Stimulated activated CD4-positive, alpha-beta T cell treated with anti-CD3 and anti-CD28 coated beads, TNF-alpha, amount 100 ng/mL, for 48 hours (primary cell): ENCODE results near the gene TRAPPC6A.

ENCODE experiments used
- DNase-seq, 3 donors: peaks; one replicate each; pipeline ENCODE4 v3.0.0-alpha.2; 2020; ENCODE audit warnings: low read depth in 3 of 3

Gene TRAPPC6A

DNA sequence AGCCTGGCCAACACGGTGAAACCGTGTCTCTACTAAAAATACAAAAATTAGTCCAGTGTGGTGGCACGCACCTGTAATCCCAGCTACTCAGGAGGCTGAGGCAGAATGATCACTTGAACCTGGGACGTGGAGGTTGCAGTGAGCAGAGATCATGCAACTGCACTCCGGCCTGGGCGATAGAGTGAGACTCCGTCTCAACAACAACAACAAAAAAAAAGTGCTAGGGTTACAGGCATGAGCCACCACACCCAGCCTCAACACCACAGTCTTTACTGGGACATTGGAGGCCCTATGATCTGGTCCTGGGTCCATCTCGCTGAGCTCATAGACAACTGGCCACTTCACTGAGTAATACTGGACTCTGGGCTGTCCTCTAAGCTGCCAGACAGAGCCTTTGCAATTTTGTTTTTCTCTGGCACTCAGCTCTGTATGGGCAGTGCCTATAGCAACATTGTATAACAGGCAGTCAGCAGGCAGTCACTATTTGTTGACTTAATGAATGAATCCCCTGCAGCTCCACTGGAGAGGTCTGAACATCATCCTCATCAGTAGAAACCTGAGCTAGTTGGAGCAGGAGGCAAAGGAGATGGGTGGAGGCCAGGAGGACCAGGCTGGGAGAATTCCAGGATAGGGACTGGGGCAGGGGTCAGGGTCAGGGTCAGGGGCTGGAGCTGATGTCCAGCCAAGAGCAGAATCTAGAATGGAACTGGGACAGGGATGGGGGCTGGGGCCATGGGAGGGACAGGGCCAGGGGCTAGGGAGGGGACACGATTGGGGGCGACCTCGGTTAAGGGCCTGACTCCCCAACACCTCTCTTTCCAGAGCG is 8.7 kb upstream of the TRAPPC6A start:
- DNase-seq = no peak

DNA sequence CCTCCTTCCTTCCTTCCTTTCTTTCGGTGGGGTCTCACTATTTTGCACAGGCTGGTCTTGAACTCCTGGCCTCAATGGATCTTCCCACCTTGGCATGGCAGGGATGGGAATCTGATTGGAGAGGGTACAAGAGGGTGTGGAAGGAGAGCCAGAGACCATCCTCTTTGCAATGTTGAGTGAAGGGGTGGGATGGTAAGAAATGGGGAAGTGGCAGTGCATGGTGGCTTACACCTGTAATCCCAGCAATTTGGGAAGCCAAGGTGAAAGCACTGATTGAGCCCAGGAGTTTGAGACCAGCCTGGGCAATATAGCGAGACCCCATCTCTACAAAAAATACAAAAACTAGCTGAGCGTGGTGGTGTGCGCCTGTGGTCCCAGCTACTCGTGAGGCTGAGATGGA is 6.1 kb upstream of the TRAPPC6A start:
- DNase-seq = no peak

DNA sequence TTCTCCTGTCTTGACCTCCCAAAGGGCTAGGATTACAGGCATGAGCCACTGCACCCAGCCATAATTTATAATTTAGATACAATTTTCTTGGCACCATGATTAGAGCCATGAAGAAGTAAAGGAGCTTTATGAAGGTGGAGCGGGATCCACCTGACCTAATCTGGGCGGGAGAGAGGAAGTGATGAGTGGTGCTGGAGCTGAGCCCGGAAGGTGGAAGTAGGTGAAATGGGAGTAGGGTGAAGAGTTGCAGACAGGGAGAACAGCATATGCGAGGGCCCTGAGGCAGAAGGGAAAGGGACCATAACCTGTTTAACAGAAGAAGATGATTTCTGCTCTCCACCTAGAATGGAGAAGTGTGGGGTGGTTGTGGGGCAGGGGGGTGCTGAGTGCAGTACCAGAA is 4.7 kb upstream of the TRAPPC6A start:
- no peak for DNase-seq

DNA sequence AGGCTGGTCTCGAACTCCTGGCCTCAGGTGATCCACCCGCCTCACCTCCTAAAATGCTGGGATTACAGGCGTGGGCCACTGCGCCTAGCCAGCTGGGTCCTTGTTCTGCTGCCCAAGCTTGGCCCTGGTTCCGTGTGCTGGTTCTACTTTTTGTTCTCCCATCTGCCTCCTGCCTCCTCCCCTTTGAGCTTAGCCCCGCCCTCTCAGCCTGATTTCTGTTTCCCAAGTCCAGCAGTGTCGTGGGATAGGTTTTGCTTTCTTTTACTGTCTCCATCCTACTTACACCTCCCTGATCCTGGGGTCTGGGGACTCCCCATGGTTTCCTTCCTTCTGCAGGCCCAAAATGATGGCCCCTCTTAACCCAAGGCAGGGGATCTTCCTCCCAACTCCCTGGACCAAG is 2.9 kb upstream of the TRAPPC6A start:
- no peak for DNase-seq

DNA sequence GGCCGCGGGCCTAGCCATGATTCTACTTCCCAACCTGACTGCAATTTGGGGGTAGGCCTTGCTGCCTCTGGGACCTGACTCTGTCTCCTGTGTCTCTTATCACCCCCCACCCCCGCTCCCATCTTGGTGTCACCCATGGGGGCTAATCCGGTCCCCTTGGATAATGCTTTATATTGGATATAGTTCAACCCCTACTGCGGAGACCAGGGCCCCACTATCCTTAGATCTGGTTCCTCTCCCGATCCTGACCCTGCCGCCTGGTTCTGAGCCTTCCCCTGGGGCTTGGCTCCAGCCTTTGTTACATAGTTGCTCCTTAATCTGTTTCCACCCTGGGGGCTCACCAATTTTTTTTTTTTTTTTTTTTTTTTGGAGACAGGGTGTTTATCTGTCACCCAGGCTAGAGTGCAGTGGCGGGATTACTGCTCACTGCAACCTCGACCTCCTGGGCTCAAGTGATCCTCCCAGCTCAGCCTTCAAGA is 1.9 kb upstream of the TRAPPC6A start:
- no peak for DNase-seq

DNA sequence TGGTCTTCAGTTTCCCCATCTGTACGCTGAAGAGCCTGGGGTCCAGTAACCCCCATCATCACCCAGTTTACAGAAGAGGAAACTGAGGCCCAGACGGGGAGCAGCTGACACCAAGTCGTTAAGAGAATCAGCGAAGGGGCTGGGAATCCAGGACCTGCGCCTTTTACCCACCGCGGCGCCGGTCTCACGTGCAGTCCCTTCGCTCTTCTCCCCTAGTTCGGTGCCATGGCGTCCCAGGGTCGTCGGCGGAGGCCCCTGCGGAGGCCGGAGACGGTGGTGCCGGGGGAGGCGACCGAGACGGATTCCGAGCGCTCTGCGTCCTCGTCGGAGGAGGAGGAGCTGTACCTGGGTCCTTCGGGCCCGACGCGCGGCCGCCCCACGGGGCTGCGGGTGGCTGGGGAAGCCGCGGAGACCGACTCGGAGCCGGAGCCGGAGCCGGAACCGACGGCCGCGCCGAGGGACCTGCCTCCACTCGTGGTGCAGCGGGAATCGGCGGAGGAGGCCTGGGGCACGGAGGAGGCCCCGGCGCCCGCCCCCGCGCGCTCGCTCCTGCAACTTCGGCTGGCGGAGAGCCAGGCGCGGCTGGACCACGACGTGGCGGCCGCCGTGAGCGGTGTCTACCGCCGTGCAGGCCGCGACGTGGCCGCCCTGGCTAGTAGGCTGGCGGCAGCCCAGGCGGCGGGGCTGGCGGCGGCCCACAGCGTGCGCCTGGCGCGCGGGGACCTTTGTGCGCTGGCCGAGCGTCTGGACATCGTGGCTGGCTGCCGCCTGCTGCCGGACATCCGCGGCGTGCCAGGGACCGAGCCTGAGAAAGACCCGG is 1.2 kb upstream of the TRAPPC6A start:
- no peak for DNase-seq

DNA sequence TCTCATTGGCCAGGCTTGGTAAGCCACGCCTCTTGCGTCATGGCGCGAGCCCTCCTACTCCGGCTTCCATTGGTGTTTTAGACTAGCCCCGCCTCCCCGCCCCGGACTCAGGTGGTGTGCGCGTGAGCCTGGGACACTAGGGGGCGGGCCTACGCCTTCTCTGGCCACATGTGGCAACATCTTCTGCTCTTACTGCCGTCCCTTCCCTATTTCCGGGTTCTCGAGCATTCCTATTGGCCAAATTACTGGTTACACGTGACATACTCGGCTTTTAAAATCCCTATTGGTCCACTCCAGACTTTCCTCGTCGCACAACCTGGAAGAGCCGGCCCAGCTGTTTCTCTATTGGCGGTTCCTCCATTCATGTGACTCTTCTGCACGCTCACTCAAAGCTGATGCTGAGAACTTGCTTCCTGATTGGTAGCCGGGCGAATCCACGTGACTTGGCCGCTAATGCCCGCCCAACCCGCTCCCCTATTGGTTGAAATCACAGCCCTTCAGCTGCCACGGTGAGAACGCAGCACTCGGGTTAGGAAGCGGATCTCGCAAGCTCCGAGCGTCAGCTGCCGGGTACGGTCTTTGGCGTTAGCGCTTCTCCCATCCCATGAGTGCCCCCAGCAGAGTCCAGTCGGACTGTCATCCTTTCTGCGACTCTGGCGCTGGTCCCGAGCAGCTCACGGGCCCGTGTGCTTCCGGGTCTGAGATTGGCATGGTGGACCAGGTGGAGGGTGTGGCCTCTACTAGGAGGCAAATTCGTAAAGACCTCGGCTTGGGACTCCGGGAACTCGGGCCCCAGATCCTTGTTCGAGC is 430 bp upstream of the TRAPPC6A start, which contains the start of gene BLOC1S3:
TSS of gene BLOC1S3 (plus strand) at position 523 of the 810 bp plus-strand sequence. CDS start 513 bp downstream, outside the sequence.
- peak; percentile 99 to 100 (median 99) for DNase-seq

DNA sequence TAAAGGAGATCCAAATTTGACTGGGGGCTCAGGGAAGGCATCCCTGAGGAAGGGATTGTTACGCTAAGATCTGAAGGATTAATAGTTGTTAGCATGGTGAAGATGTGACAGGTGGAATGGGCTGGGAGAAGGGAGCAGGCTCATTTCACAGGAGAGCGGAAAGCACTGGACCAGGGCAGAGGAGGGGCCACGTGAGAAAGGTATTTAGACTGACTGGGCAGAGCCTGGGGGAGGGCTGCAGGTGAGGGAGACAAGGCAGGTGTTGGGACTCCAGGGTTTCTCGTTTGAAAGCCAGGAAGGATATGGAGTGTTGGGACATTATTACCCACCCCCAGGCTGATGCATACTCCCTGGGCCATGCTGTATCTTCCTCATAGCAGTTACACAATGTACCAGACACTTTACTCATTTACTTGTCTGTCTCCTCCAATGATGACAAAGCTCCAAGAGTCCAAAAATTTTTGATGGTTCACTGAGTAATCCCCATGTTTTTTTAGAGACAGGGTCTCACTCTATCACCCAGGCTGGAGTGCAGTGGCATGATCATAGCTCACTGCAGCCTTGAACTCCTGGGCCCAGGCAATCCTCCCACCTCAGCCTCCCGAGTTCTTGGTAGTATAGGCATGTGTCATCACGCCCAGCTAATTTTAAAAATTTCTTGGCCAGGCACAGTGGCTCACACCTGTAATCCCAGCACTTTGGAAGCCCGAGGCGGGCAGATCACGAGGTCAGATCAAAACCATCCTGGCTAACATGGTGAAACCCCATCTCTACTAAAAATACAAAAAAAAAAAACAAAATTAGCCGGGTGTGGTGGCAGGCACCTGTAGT is 2.3 kb downstream of the TRAPPC6A start:
- DNase-seq = no peak

DNA sequence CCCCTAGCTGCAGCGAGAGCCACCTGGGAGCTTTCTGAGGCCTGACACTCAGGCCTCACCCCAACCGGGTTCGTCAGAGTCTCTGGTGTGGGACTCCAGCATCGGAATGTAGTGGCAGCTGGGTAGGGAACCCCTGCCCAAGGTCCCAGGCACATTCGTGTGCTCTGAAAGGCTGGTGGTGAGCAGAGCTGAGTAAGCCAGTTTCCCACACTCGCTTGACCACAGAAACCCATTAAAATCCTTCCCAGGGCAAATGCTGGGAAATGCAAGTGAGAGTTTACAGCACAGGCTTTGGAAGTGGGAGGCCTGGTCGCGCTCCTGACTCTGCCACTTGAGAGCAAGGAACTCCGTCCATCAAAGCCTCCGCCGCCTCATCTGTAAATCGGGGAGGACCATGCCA is 4.2 kb downstream of the TRAPPC6A start:
- DNase-seq = no peak

DNA sequence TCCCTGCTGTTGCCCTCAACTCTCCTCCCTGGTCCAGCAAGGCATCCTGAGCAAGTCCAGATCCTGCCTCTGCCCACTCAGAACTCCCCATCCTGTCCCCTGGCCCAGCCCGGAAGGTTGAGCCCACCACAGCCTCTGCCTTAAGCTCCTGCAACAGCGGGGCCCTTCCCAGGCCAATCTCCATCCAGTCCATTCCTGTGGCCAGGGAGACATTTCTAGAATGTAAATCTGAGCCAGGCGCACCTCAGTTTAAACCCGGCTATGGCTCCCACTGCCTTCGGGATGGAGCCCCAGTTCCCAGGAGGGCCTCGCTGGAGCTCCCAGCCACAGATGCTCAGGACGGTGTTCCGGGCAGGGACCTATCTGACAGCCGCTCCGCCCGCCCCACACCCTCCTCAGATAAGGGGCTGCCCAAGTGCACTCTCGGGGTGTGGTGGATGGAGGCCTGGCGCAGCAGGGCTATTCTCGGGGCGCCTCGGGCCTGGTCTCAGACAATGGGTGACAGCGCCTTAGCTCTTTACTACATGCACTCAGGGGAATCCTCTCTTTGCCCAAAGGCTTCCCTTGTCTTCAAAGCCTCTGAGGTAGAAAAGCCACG is 5.3 kb downstream of the TRAPPC6A start:
- no peak for DNase-seq

DNA sequence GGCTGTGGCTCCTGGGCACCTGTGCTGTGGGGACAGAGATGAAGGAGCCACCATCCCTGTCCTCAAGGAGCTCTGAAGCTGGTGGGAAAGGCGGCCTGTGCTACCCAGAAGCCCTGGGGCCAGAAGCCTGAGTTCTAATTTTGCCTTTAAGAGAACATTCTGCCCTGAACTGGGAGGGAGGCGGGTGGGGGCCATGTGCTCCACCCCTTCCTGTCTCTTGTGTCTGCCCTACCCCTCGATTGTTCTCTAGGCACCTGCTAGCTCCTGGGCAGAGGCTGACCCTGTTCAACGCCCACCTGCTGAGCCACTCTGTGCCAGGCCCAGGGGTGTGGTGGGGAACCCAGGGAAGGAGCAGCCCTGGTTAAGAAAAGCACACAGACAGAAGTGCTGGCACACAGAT is 5.9 kb downstream of the TRAPPC6A start:
- no peak for DNase-seq

DNA sequence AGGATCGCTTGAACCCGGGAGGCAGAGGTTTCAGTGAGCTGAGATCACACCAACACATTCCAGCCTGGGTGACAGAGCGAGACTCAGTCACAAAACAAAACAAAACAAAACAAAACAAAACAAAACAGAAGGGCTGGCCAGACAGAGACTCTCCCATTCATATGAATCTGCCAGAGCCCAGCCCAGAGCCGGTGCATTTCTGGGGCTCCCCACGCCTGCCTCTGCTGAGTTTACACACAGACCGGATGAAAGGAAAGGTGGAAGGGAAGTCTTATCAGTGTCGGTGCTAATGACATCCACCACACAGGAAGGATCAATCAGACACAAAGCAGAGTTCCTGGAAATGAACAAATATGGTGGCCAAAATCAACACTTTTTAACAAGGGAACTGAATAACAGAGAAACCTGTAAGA is 6.8 kb downstream of the TRAPPC6A start:
- no peak for DNase-seq

DNA sequence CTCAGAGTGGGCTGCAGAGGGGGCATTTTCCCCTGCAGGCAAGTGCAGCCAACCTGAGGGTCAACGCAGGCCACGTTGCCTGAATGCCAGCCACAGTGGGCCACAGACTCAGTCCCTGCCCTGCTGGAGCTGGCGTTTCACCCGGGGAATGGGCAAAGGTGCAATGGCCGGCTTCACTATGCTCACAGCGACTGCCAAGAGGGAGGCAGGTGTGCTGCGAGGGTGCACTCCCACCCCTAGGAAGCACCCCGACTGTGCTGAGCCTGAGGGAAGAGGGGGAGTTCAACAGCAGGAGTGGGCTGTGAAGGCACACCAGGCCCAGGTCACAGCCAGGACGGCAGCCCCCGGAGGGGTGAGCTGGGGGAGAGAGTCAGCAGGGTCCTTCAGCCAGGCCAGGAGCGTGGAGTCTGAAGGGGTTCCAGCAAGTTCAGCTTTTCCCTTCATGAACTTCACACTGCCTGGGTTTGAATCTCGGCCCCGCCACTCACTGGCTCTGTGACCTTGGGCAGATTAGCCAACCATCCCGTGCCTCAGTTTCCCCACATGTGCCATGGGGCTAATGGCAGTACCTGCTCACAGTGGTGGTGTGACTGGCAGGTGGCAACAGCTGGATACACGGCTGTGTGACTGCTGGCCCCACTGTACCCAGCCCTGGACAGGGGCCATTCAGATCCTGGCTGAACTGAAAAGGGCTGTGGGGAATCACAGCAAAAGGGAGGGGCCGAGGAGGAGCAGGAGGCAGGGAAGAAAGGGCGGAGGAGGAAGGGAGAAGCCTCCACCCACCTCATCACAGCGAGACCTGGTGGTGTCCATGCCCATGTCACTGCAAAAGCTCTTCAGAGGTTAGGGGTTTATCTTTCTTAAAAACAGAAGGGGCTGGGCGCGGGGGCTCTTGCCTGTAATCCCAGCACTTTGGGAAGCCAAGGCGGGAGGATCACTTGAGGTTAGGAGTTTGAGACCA is 7.6 kb downstream of the TRAPPC6A start:
- DNase-seq = no peak

DNA sequence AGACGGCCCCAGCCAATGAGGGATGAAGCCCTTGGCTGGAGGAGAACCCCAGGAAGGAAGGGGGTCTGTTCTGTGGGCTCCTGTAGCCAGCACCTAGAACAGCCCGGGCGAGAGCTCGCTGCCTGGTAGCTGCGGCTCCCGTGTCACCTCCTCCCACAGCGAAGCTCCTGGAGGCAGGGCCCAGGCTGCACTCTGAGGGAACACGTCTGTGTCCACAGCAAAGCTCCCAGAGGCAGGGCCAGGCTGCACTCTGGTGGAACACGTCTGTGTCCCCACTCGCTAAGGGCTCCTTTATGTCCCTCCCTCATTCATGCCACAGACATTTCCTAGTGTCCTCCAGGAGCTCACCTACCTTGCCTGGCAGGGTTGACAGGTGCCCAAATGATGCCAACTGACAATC is 8.4 kb downstream of the TRAPPC6A start:
- no peak for DNase-seq

DNA sequence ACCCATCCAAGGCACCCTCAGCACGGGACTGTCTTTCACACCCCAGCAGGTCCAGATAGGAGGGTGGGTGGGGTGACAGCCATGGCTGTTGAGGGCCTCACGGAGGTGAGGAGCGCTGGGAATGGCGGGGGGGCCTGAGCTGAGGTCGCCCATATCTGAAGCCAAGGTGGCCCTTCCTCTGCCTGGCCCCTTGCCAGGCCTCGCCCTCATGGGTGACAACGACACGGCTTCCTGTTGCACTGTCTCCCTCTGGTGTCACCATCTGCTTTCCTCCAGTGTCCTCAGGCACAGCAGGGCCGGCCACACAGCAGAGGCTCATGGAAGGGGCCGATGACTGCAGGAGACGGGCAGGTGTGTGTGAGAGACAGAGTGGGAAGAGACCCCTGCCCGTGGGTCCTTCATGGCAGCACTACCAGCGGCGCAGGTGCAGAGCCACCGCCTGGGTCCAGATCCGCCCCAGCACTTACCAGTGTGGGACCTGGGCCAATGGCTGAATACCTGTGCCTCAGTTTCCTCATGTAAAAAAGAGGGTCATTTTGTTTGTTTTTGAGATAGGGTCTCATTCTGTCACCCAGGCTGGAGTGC is 9.2 kb downstream of the TRAPPC6A start:
- DNase-seq = no peak

DNA sequence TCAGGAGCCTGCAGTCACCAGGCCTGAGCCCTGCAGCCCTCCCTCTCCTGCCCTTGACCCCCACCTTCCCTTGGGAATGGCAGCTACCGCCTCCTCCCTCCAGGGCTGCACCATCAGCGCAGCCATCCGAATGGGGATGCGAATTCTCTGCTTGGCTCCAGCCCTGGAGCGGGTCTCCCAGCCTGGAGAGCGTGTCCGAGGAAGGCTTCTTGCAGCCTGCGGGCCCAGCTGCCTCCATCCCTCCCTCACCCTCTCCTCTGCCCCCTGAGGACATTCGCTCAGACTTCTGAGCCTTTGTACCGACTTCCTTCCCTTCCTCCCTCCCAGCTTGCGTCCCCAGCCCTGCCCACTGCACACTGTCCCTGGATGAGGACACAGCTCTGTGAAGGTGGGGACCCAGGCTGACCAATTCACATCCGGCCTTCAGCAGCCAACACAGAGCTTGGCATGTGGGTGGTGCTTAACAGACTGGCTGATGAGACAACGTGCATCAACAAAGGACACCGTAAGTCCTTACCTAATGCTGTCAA is 11.2 kb downstream of the TRAPPC6A start:
- no peak for DNase-seq

DNA sequence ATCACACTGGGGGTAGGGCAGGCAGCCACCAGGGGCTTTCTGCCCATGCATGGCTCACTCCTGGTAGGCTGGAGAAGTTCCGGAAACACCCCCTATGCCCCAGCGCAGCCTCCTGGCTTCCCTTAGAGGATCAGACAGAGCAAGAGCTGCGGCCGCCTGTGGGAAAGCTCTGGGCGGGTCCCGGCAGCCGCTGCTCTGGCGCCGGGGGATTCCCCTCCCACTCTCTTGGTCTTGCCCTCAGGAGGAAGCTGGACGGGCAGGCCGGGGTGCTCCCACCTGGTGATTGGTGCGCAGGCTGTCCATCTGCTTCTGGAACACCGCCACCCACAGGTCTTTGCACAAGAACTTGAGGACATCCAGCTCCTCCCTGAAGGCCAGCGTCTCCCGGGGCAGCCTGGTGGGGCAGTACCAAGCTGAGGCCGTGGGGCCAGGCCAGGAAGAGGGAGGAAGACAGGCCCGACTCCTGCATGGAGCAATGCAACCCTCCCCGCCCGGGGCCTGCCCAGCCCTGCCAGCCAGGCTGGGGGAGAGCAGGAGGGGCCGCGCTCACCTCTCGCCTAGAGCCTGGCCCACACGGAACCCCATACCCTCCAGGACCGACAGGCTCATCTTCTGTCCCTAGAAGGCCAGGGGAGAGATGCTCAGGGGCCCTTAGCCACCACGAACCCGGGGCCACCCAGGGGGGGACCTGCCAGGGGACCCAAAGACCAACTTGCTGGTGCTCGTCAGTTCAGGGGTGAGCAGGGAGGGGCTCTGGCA is 13.3 kb downstream of the TRAPPC6A start:
- DNase-seq = no peak
